HG02870 (cell line): Measurements from ENCODE around the gene CNN2.
A peak's percentile ranks its signal among the peaks of the same experiment; 100 is the strongest.
"Not testable (repeated sequence)": the region's sequence is repeated elsewhere in the genome, so short reads cannot be mapped to it uniquely, and the experiment has no call there.

Source experiments
- ATAC-seq: cut with Tn5 transposase; IDR thresholded peaks from one replicate; pipeline ENCODE4 v1.9.1; 2021; ENCODE audit warnings: mild to moderate bottlenecking, moderate library complexity; ENCODE audit not compliant: unreplicated experiment

Gene CNN2

GRCh38 chr19:1010586-1011510 is 15.6 kb upstream of the CNN2 start:
- no peak for ATAC-seq

GRCh38 chr19:1011831-1012333 is 14.5 kb upstream of the CNN2 start:
- ATAC-seq: no peak

- no peak for ATAC-seq
These were observed 14.1 kb upstream of the CNN2 start for GRCh38 chr19:1012334-1012733.

GRCh38 chr19:1013218-1013617 is 13.2 kb upstream of the CNN2 start:
- no peak for ATAC-seq

- ATAC-seq: no peak
These were observed 12.0 kb upstream of the CNN2 start for GRCh38 chr19:1014161-1015060.

- no peak for ATAC-seq
These were observed 11.2 kb upstream of the CNN2 start for GRCh38 chr19:1015061-1015781.

- ATAC-seq: no peak
These were observed 10.4 kb upstream of the CNN2 start for GRCh38 chr19:1015782-1016646.

GRCh38 chr19:1016647-1017114 is 9.7 kb upstream of the CNN2 start:
- no peak for ATAC-seq

GRCh38 chr19:1017115-1017905 is 9.1 kb upstream of the CNN2 start:
- ATAC-seq: no peak

GRCh38 chr19:1017906-1018305 is 8.5 kb upstream of the CNN2 start:
- no peak for ATAC-seq

- ATAC-seq: no peak
These were observed 8.0 kb upstream of the CNN2 start for GRCh38 chr19:1018393-1018792.

- ATAC-seq: no peak
These were observed 7.3 kb upstream of the CNN2 start for GRCh38 chr19:1018932-1019615.

GRCh38 chr19:1019616-1019961 is 6.8 kb upstream of the CNN2 start:
- ATAC-seq: no peak

- no peak for ATAC-seq
These were observed 6.2 kb upstream of the CNN2 start for GRCh38 chr19:1019980-1020867.

GRCh38 chr19:1020868-1021425 is 5.5 kb upstream of the CNN2 start, which contains the start of gene TMEM259:
TMEM259 (minus strand) TSS chr19:1021123; CDS start chr19:1020996, 127 bp downstream.
- peak; percentile 69 for ATAC-seq

- not testable (repeated sequence) for ATAC-seq
These were observed 2.6 kb upstream of the CNN2 start for GRCh38 chr19:1023883-1024188.

GRCh38 chr19:1025080-1025479 is 1.3 kb upstream of the CNN2 start:
- not testable (repeated sequence) for ATAC-seq
